Choroid plexus epithelial cell (primary cell): ENCODE results near the gene TRIM65.
"Not testable (repeated sequence)": the region's sequence is repeated elsewhere in the genome, so short reads cannot be mapped to it uniquely, and the experiment has no call there.

ENCODE experiments used
- DNase-seq: peaks from one replicate; pipeline ENCODE4 v3.0.0-alpha.2; 2010; ENCODE audit warnings: low read depth
- H3K4me3 ChIP-seq: 2 replicates; pipeline ENCODE4 v1.5.1; 2011; ENCODE audit warnings: low read depth, mild to moderate bottlenecking, control low read depth, low read length, moderate library complexity
- CTCF ChIP-seq: conservative IDR thresholded peaks from 2 replicates; pipeline ENCODE4 v1.5.1; 2011; ENCODE audit warnings: low read depth, mild to moderate bottlenecking, control low read depth, inconsistent platforms, low read length, moderate library complexity

Gene TRIM65

GRCh38 chr17:75891022-75891604, 5.6 kb downstream of the TRIM65 start:
- no peak for TF ChIP-seq CTCF
- no peak for DNase-seq
- no peak overlapping the region for H3K4me3 ChIP-seq

GRCh38 chr17:75889454-75889853, 7.3 kb downstream of the TRIM65 start:
- no peak for TF ChIP-seq CTCF
- DNase-seq: no peak
- H3K4me3 ChIP-seq: no peak overlapping the region

- no peak overlapping the region for H3K4me3 ChIP-seq
- no peak for TF ChIP-seq CTCF
- DNase-seq: no peak
These were observed 8.3 kb downstream of the TRIM65 start for GRCh38 chr17:75888484-75888883.

GRCh38 chr17:75885860-75886259, 10.9 kb downstream of the TRIM65 start:
- H3K4me3 ChIP-seq, DNase-seq: not testable (repeated sequence)

- H3K4me3 ChIP-seq: no peak overlapping the region
- DNase-seq: no peak
- no peak for TF ChIP-seq CTCF
These were observed 11.3 kb downstream of the TRIM65 start for GRCh38 chr17:75885431-75885830.

- no peak for DNase-seq
- no peak for TF ChIP-seq CTCF
- H3K4me3 ChIP-seq: no peak overlapping the region
These were observed 14.9 kb downstream of the TRIM65 start for GRCh38 chr17:75881678-75882454.

- DNase-seq: no peak
- TF ChIP-seq CTCF: no peak
- no peak overlapping the region for H3K4me3 ChIP-seq
These were observed 16.5 kb downstream of the TRIM65 start for GRCh38 chr17:75880266-75880665.
